K562 (cell line): ENCODE data around the gene HEMGN. TPM values are rescaled to one million over a fixed set of nuclear protein-coding genes. Genes with fewer than 3 reads are reported as not detected.

ENCODE experiments used
- AFF1 ChIP-seq, 2 experiments: fragments of 450-650 bp; IDR thresholded peaks; 2 replicates each; pipeline ENCODE4 v1.6.1; 2018; ENCODE audit warnings: mild to moderate bottlenecking in 2 of 2, low read depth in 1 of 2; ENCODE audit not compliant: partially characterized antibody in 2 of 2
- ARID2 ChIP-seq: fragments of 450-650 bp; IDR thresholded peaks from 2 replicates; pipeline ENCODE4 v1.6.1; 2017; ENCODE audit warnings: antibody characterized with exemption, mild to moderate bottlenecking
- C11orf30 ChIP-seq: fragments of 450-650 bp; IDR thresholded peaks from 2 replicates; pipeline ENCODE4 v1.6.1; 2016; ENCODE audit warnings: low read depth, mild to moderate bottlenecking
- CC2D1A ChIP-seq: fragments of 450-650 bp; IDR thresholded peaks from 2 replicates; pipeline ENCODE4 v1.6.1; 2017; ENCODE audit warnings: mild to moderate bottlenecking
- GTF2B ChIP-seq: IDR thresholded peaks from 2 replicates; pipeline ENCODE4 v1.6.1; 2011; ENCODE audit not compliant: insufficient read length; ENCODE audit errors: extremely low read depth
- HDAC2 ChIP-seq: fragments of 450-650 bp; IDR thresholded peaks from 2 replicates; pipeline ENCODE4 v1.6.1; 2016; ENCODE audit warnings: mild to moderate bottlenecking
- KAT7 ChIP-seq: sonication (generic); formaldehyde crosslinking; IDR thresholded peaks from 2 replicates; pipeline ENCODE4 v1.8.0; 2022; ENCODE audit warnings: missing genetic modification reagents, mild to moderate bottlenecking, borderline replicate concordance
- KLF13 ChIP-seq: fragments of 450-650 bp; IDR thresholded peaks from 2 replicates; pipeline ENCODE4 v1.6.1; 2016; ENCODE audit warnings: missing genetic modification characterization, low read depth, mild to moderate bottlenecking, missing compliant biosample characterization, moderate library complexity, borderline replicate concordance
- LARP7 ChIP-seq: fragments of 450-650 bp; IDR thresholded peaks from 2 replicates; pipeline ENCODE4 v1.6.1; 2016
- MAFG ChIP-seq: fragments of 450-650 bp; conservative IDR thresholded peaks from 2 replicates; pipeline ENCODE4 v1.6.1; 2016; ENCODE audit warnings: missing genetic modification characterization, missing compliant biosample characterization
- MTA1 ChIP-seq: fragments of 450-650 bp; IDR thresholded peaks from 2 replicates; pipeline ENCODE4 v1.6.1; 2017; ENCODE audit warnings: borderline replicate concordance
- MTA2 ChIP-seq: fragments of 450-650 bp; IDR thresholded peaks from 2 replicates; pipeline ENCODE4 v1.6.1; 2016; ENCODE audit warnings: low read depth
- PCBP1 ChIP-seq: fragments of 200-400 bp; formaldehyde crosslinking; IDR thresholded peaks from 2 replicates; pipeline ENCODE4 v1.6.1; 2018; ENCODE audit warnings: mild to moderate bottlenecking, low read depth, low read length; ENCODE audit not compliant: poor library complexity, severe bottlenecking
- PHF20 ChIP-seq: fragments of 450-650 bp; IDR thresholded peaks from 2 replicates; pipeline ENCODE4 v1.6.1; 2018; ENCODE audit not compliant: partially characterized antibody
- YBX1 ChIP-seq: fragments of 450-650 bp; IDR thresholded peaks from 2 replicates; pipeline ENCODE4 v1.7.1; 2016; ENCODE audit warnings: mild to moderate bottlenecking
- ZNF224 ChIP-seq: sonication (generic); formaldehyde crosslinking; IDR thresholded peaks from 2 replicates; pipeline ENCODE4 v1.8.0; 2022; ENCODE audit warnings: mild to moderate bottlenecking, missing genetic modification reagents
- ZNF277 ChIP-seq: fragments of 250-450 bp; sonication (Bioruptor Pico); IDR thresholded peaks from 2 replicates; pipeline ENCODE4 v1.8.0; 2022; ENCODE audit warnings: inconsistent platforms, mild to moderate bottlenecking, moderate library complexity, borderline replicate concordance
- ZNF41 ChIP-seq: fragments of 250-450 bp; sonication (Bioruptor Pico); conservative IDR thresholded peaks from 2 replicates; pipeline ENCODE4 v1.4.0; 2020; ENCODE audit warnings: mild to moderate bottlenecking
- ZNF592 ChIP-seq: fragments of 450-650 bp; IDR thresholded peaks from 2 replicates; pipeline ENCODE4 v1.6.1; 2017; ENCODE audit warnings: antibody characterized with exemption, mild to moderate bottlenecking
- ZNF830 ChIP-seq: fragments of 250-450 bp; sonication (Bioruptor Pico); IDR thresholded peaks from 2 replicates; pipeline ENCODE4 v1.5.0; 2021; ENCODE audit warnings: mild to moderate bottlenecking
- polyA plus RNA-seq, 8 experiments: library from polyadenylated mRNA; depleted of rRNA in 4 of 8; stranded (reverse) in 5 of 8; unstranded in 3 of 8; fragments of >200 nt; fragmentation: Nextera tagmentation in 2 of 8; fragmentation: Illumina TruSeq in 1 of 8; extraction: Ambion mirVana in 2 of 8; extraction: Trizol in 1 of 8; gene quantifications; 2 replicates each; pipeline versions ENCODE4 v1.2.1 to v1.2.3, GENCODE V29; 2011 to 2014; ENCODE audit warnings: inconsistent platforms in 1 of 8, missing spikeins in 1 of 8
- total RNA-seq, 7 experiments: library from RNA; depleted of rRNA in 6 of 7; stranded (reverse); fragments of >200 nt in 6 of 7; fragmentation: Illumina TruSeq in 2 of 7; extraction: Trizol in 2 of 7; gene quantifications; 2 replicates each; pipeline versions ENCODE4 v1.2.1 to v1.2.3, GENCODE V29; 2011 to 2021; ENCODE audit warnings: low replicate concordance in 1 of 7

HEMGN gene
- total and polyA plus RNA-seq, 9 of the 15 experiments (the other 6 are each of a cell fraction or from before 2014, with no cell fraction given), result 56.3 to 258 (median 137) TPM

- no peak for TF ChIP-seq ZNF277
- no peak for TF ChIP-seq CC2D1A
- 0 out of 2 replicates have a peak, but pooled peaks have one; percentile 35 for TF ChIP-seq MTA1
- no peak for TF ChIP-seq KAT7 (CRISPR knock-in tag)
- no peak for TF ChIP-seq ZNF592
- TF ChIP-seq YBX1, result no peak
- no peak for TF ChIP-seq PHF20
- no peak for TF ChIP-seq KLF13 (tag)
- no peak for TF ChIP-seq ZNF224 (CRISPR knock-in tag)
- TF ChIP-seq AFF1 (IDR thresholded peaks at IDR 0.05; ENCODE audit: low read depth in 1 of 2, partially characterized antibody in 2 of 2), result peak in 1 of 2 experiments; percentile 21
- peak; percentile 88 for TF ChIP-seq MAFG (tag)
- TF ChIP-seq C11orf30, result peak; percentile 94
- TF ChIP-seq PCBP1, result no peak
- TF ChIP-seq HDAC2, result no peak
- TF ChIP-seq GTF2B, result no peak
- no peak for TF ChIP-seq ZNF41
- TF ChIP-seq ZNF830 (CRISPR knock-in tag), result no peak
- TF ChIP-seq ARID2, result 0 out of 2 replicates have a peak, but pooled peaks have one; percentile 10
- 0 out of 2 replicates have a peak, but pooled peaks have one; percentile 64 for TF ChIP-seq LARP7
- no peak for TF ChIP-seq MTA2
These were observed 18.7 kb downstream of the HEMGN start (continued) for GRCh38 chr9:97919217-97919813.
